K562 (cell line): ENCODE measurements around the gene SIRPA. TPM values are rescaled to one million over a fixed set of nuclear protein-coding genes. Genes with fewer than 3 reads are reported as not detected.

Experiments
- ATAC-seq: fragments of 200-7000 bp; cut with Tn5 transposase; 3 replicates; pipeline ENCODE4 v1.9.1; 2020; ENCODE audit warnings: moderate library complexity
- BruUV-seq: library from RNA; stranded (reverse); fragments of 400-500 nt; replicated peaks from 2 replicates; lab custom pipeline; 2021; lab: Mats Ljungman, UMichigan
- CTCF ChIA-PET: fragments of 300-600 bp; formaldehyde crosslinking; extraction: SDS; loops from one replicate; lab custom pipeline; 2021; ENCODE audit warnings: low intra/inter-chr PET ratio; lab: Yijun Ruan, JAX
- POLR2A ChIA-PET: fragments of 300-600, 350-650 bp; sonication (Branson Sonifier 250); formaldehyde crosslinking; extraction: SDS; loops from one replicate; lab custom pipeline; 2021; ENCODE audit warnings: antibody characterized with exemption, inconsistent platforms; lab: Yijun Ruan, JAX
- DNase-seq, 4 experiments: peaks; one replicate each; pipeline versions ENCODE4 v3.0.0 to v3.0.0-alpha.2; 2011 to 2018; ENCODE audit warnings: low spot score in 3 of 4, mixed read lengths in 3 of 4; ENCODE audit errors: extremely low read depth in 1 of 4
- FAIRE-seq: peaks from 2 replicates; lab custom pipeline; 2011; peaks lifted over from hg19 to GRCh38; lab: Jason Lieb, UNC
- H2AFZ ChIP-seq: 2 replicates; pipeline ENCODE4 v1.6.0; 2011; ENCODE audit warnings: low read depth, low read length, control low read depth, inconsistent platforms
- H3K27ac ChIP-seq: fragments of 200-600 bp; 3 replicates; pipeline ENCODE4 v1.8.0; 2011; ENCODE audit warnings: low read depth, mild to moderate bottlenecking, control low read depth, inconsistent platforms, low read length, moderate library complexity, mixed read lengths; ENCODE audit errors: extremely low read depth
- H3K27me3 ChIP-seq, 2 experiments: fragments of 300-600 bp in 1 of 2; 2 replicates in 1 of 2; 3 replicates in 1 of 2; pipeline versions ENCODE4 v1.6.0 to v1.8.0; 2011; ENCODE audit warnings: inconsistent platforms in 2 of 2, low read length in 2 of 2, mild to moderate bottlenecking in 1 of 2, mixed read lengths in 1 of 2, moderate library complexity in 1 of 2; ENCODE audit not compliant: control insufficient read depth in 2 of 2, insufficient read depth in 2 of 2
- H3K36me3 ChIP-seq: fragments of 300-600 bp; 3 replicates; pipeline ENCODE4 v1.8.0; 2011; ENCODE audit warnings: mild to moderate bottlenecking, low read length, inconsistent platforms; ENCODE audit not compliant: control insufficient read depth, insufficient read depth
- H3K4me1 ChIP-seq, 2 experiments: fragments of 200-600 bp in 1 of 2; replicated peaks in 1 of 2; 2 replicates in 1 of 2; 3 replicates in 1 of 2; pipeline versions ENCODE4 v1.5.1 to v1.8.0; 2011; ENCODE audit warnings: inconsistent platforms in 2 of 2, low read length in 2 of 2, mild to moderate bottlenecking in 1 of 2, mixed read lengths in 1 of 2, moderate library complexity in 1 of 2; ENCODE audit not compliant: control insufficient read depth in 2 of 2, insufficient read depth in 2 of 2
- H3K4me2 ChIP-seq: 2 replicates; pipeline ENCODE4 v1.6.1; 2011; ENCODE audit warnings: low read length, control low read depth, inconsistent platforms, mixed read lengths; ENCODE audit not compliant: insufficient read depth
- H3K4me3 ChIP-seq: fragments of 200-600 bp; sonication (generic), shearing (Covaris generic); 2 replicates; pipeline ENCODE4 v1.5.1; 2016; ENCODE audit warnings: control low read depth, inconsistent platforms
- H3K79me2 ChIP-seq: fragments of 200-600 bp; 3 replicates; pipeline ENCODE4 v1.8.0; 2011; ENCODE audit warnings: low read length, inconsistent platforms; ENCODE audit not compliant: control insufficient read depth, insufficient read depth
- H3K9ac ChIP-seq, 2 experiments: 2 replicates each; pipeline versions ENCODE4 v1.6.0 to v1.6.1; 2011; ENCODE audit warnings: low read depth in 2 of 2, low read length in 2 of 2, control low read depth in 1 of 2, inconsistent platforms in 1 of 2, mild to moderate bottlenecking in 1 of 2, mixed read lengths in 1 of 2; ENCODE audit not compliant: insufficient read depth in 1 of 2
- H3K9me1 ChIP-seq: one replicate; pipeline ENCODE4 v1.6.0; 2011; ENCODE audit warnings: inconsistent platforms, mild to moderate bottlenecking, low read length, moderate library complexity; ENCODE audit not compliant: control insufficient read depth, insufficient read depth
- H3K9me3 ChIP-seq: replicated peaks from 2 replicates; pipeline ENCODE4 v1.5.1; 2011; ENCODE audit warnings: low read depth, low read length, inconsistent platforms; ENCODE audit not compliant: control insufficient read depth, insufficient read depth
- H4K20me1 ChIP-seq: replicated peaks from 2 replicates; pipeline ENCODE4 v1.6.1; 2011; ENCODE audit warnings: low read length, inconsistent platforms, mixed read lengths; ENCODE audit not compliant: control insufficient read depth, insufficient read depth
- CHD1 ChIP-seq: fragments of 200-600 bp; sonication (generic); IDR thresholded peaks from one replicate; pipeline ENCODE4 v1.6.1; 2012; ENCODE audit warnings: mild to moderate bottlenecking, moderate library complexity, low read length, inconsistent platforms
- FOS ChIP-seq: IDR thresholded peaks from 3 replicates; pipeline ENCODE4 v1.6.1; 2011; ENCODE audit not compliant: insufficient read length; ENCODE audit errors: extremely low read depth
- GABPB1 ChIP-seq: sonication (generic); formaldehyde crosslinking; IDR thresholded peaks from 2 replicates; pipeline ENCODE4 v1.8.0; 2022; ENCODE audit warnings: mild to moderate bottlenecking, missing genetic modification reagents
- HMGN3 ChIP-seq: IDR thresholded peaks from 2 replicates; pipeline ENCODE4 v1.6.1; 2011; ENCODE audit warnings: borderline replicate concordance, low read depth, mild to moderate bottlenecking, mixed read lengths, low read length; ENCODE audit not compliant: insufficient read length; ENCODE audit errors: extremely low read depth
- IRF2 ChIP-seq: sonication (generic); formaldehyde crosslinking; IDR thresholded peaks from 2 replicates; pipeline ENCODE4 v1.8.1; 2022; ENCODE audit warnings: mild to moderate bottlenecking, missing genetic modification reagents
- MCM7 ChIP-seq, 2 experiments: fragments of 450-650 bp; IDR thresholded peaks; 2 replicates each; pipeline ENCODE4 v1.6.1; 2016 to 2018
- NCOA1 ChIP-seq: fragments of 450-650 bp; IDR thresholded peaks from 2 replicates; pipeline ENCODE4 v1.6.1; 2016; ENCODE audit warnings: low read depth
- PHF20 ChIP-seq: fragments of 450-650 bp; IDR thresholded peaks from 2 replicates; pipeline ENCODE4 v1.6.1; 2018; ENCODE audit not compliant: partially characterized antibody
- TOE1 ChIP-seq, 2 experiments: fragments of 450-650 bp in 1 of 2; sonication (generic) in 1 of 2; formaldehyde crosslinking in 1 of 2; IDR thresholded peaks; 2 replicates each; pipeline versions ENCODE4 v1.7.1 to v1.8.0; 2016 to 2022; ENCODE audit warnings: borderline replicate concordance in 2 of 2, mild to moderate bottlenecking in 2 of 2, antibody characterized with exemption in 1 of 2, inconsistent platforms in 1 of 2, low read depth in 1 of 2, missing genetic modification reagents in 1 of 2, moderate library complexity in 1 of 2
- ZC3H4 ChIP-seq: sonication (generic); formaldehyde crosslinking; IDR thresholded peaks from 2 replicates; pipeline ENCODE4 v1.9.0; 2021; ENCODE audit warnings: missing genetic modification reagents, borderline replicate concordance
- ZNF146 ChIP-seq: IDR thresholded peaks from one replicate; pipeline ENCODE4 v1.6.1; 2018; ENCODE audit warnings: missing compliant biosample characterization; ENCODE audit not compliant: unreplicated experiment
- ZNF316 ChIP-seq: fragments of 450-650 bp; IDR thresholded peaks from 2 replicates; pipeline ENCODE4 v1.6.1; 2016
- ZNF408 ChIP-seq: fragments of 250-450 bp; sonication (Bioruptor Pico); IDR thresholded peaks from 2 replicates; pipeline ENCODE4 v1.4.0; 2020; ENCODE audit warnings: low read depth, mild to moderate bottlenecking, moderate library complexity
- ZNF57 ChIP-seq: fragments of 450-650 bp; formaldehyde crosslinking; IDR thresholded peaks from 2 replicates; pipeline ENCODE4 v1.4.0; 2020; ENCODE audit warnings: mild to moderate bottlenecking, moderate library complexity
- WGBS: fragments of 100-300 bp; shearing (Covaris generic); methylation state at CpG from one replicate; pipeline ENCODE4 v1.1.6; 2016; ENCODE audit warnings: low coverage, mixed read lengths; ENCODE audit not compliant: insufficient coverage; ENCODE audit errors: missing lambda C conversion rate; 5-methylcytosine and 5-hydroxymethylcytosine counted together
- in situ Hi-C: fragments of 300-500 bp; cut with MboI; formaldehyde crosslinking; loops from 4 replicates; pipeline ENCODE4 v1.15.0; 2018; ENCODE audit warnings: inconsistent platforms, mixed read lengths
- intact Hi-C: fragments of 100-400 bp; cut with micrococcal nuclease; formaldehyde crosslinking; loops from 2 replicates; pipeline ENCODE4 v1.14.2; 2022
- polyA plus RNA-seq, 8 experiments: library from polyadenylated mRNA; depleted of rRNA in 4 of 8; stranded (reverse) in 5 of 8; unstranded in 3 of 8; fragments of >200 nt; fragmentation: Nextera tagmentation in 2 of 8; fragmentation: Illumina TruSeq in 1 of 8; extraction: Ambion mirVana in 2 of 8; extraction: Trizol in 1 of 8; gene quantifications; 2 replicates each; pipeline versions ENCODE4 v1.2.1 to v1.2.3, GENCODE V29; 2011 to 2014; ENCODE audit warnings: inconsistent platforms in 1 of 8, missing spikeins in 1 of 8
- total RNA-seq, 7 experiments: library from RNA; depleted of rRNA in 6 of 7; stranded (reverse); fragments of >200 nt in 6 of 7; fragmentation: Illumina TruSeq in 2 of 7; extraction: Trizol in 2 of 7; gene quantifications; 2 replicates each; pipeline versions ENCODE4 v1.2.1 to v1.2.3, GENCODE V29; 2011 to 2021; ENCODE audit warnings: low replicate concordance in 1 of 7
- TF ChIP-seq, protein P1 (sequence below): fragments of 250-450 bp; sonication (Bioruptor Pico); IDR thresholded peaks from 2 replicates; pipeline ENCODE4 v1.8.0; 2022; ENCODE audit warnings: moderate library complexity, mild to moderate bottlenecking, inconsistent platforms
- TF ChIP-seq, protein P2 (sequence below): sonication (generic); formaldehyde crosslinking; IDR thresholded peaks from 2 replicates; pipeline ENCODE4 v1.8.0; 2022; ENCODE audit warnings: mild to moderate bottlenecking, missing genetic modification reagents, borderline replicate concordance
- TF ChIP-seq, protein P3 (sequence below): fragments of 250-450 bp; sonication (Bioruptor Pico); IDR thresholded peaks from 2 replicates; pipeline ENCODE4 v1.8.0; 2021; ENCODE audit warnings: moderate library complexity, mild to moderate bottlenecking, inconsistent platforms

The SIRPA gene
- total and polyA plus RNA-seq, 9 of the 15 experiments (the other 6 are each of a cell fraction or from before 2014, with no cell fraction given) = 0.01 to 0.40 (median 0.11) TPM; not detected in 2

DNA sequence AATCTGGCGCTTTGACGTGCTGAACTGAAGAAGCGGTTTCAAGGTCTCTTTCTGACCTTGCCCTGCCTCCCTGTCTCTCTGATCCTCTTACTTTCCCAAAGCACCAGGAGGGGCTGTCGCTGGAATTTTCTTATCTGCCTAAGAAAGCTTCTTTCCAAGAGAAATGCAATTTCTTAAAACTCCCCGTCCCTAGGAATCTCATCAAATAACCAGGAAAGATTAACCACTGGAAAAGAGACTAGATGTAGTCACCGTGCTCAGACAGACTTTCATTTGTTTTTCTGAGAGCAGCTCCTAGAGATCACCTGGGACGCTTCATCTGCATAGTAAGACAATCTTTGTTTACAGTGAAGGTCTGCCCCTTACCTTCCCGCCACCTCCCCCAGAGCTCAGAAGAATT is 60.0 kb downstream of the SIRPA start:
- no peak for FAIRE-seq
- no TSS peak for BruUV-seq

More for the DNA sequence above, 60.0 kb downstream of the SIRPA start:
- Histone ChIP-seq H3K79me2 (no peaks in the 10 kb centered on the region), H3K27me3 (no peaks in the 10 kb centered on the region; a peak in 1 of 5 replicates), H2AFZ (no peak overlapping the region), H3K4me1 (no peaks in the 10 kb centered on the region)
- intact Hi-C loops = no loop called here
- no peak for DNase-seq
- TF ChIP-seq IRF2 (CRISPR knock-in tag) (no peak), ZNF57 (no peak), FOS (no peak), ZNF316 (no peak), MCM7 (IDR thresholded peaks at IDR 0.05) (no peak), HMGN3 (no peak), NCOA1 (no peak), ZC3H4 (CRISPR knock-in tag) (no peak), ZNF146 (CRISPR knock-in tag) (no peak), GABPB1 (CRISPR knock-in tag) (no peak), ZNF408 (CRISPR knock-in tag) (no peak), TOE1 (IDR thresholded peaks at IDR 0.05; ENCODE audit: borderline replicate concordance) (no peak), TOE1 (CRISPR knock-in tag; IDR thresholded peaks at IDR 0.05; ENCODE audit: borderline replicate concordance, low read depth) (no peak), CHD1 (no peak), PHF20 (no peak)
- TF ChIP-seq, protein P1, sequence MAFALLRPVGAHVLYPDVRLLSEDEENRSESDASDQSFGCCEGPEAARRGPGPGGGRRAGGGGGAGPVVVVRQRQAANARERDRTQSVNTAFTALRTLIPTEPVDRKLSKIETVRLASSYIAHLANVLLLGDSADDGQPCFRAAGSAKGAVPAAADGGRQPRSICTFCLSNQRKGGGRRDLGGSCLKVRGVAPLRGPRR (CRISPR knock-in tag) = no peak
- TF ChIP-seq, protein P2, sequence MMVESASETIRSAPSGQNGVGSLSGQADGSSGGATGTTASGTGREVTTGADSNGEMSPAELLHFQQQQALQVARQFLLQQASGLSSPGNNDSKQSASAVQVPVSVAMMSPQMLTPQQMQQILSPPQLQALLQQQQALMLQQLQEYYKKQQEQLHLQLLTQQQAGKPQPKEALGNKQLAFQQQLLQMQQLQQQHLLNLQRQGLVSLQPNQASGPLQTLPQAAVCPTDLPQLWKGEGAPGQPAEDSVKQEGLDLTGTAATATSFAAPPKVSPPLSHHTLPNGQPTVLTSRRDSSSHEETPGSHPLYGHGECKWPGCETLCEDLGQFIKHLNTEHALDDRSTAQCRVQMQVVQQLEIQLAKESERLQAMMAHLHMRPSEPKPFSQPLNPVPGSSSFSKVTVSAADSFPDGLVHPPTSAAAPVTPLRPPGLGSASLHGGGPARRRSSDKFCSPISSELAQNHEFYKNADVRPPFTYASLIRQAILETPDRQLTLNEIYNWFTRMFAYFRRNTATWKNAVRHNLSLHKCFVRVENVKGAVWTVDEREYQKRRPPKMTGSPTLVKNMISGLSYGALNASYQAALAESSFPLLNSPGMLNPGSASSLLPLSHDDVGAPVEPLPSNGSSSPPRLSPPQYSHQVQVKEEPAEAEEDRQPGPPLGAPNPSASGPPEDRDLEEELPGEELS (CRISPR knock-in tag) = no peak
- TF ChIP-seq, protein P3, sequence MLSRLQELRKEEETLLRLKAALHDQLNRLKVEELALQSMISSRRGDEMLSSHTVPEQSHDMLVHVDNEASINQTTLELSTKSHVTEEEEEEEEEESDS (CRISPR knock-in tag) = no peak
- TF ChIP-seq, all 486 proteins: peak for 0
- Histone ChIP-seq H3K4me3 (no peak overlapping the region), H4K20me1 (no peaks in the 10 kb centered on the region), H3K9me3 (no peaks in the 10 kb centered on the region), H3K36me3 (no peaks in the 10 kb centered on the region), H3K9me1 (no peaks in the 10 kb centered on the region), H3K9ac (no peak overlapping the region), H3K27ac (no peak overlapping the region), H3K4me2 (no peak overlapping the region)
- in situ Hi-C loops = no loop called here
- POLR2A ChIA-PET = interaction anchor here (0.9 kb wide), 1 partner anchor 8 kb away, joined by 3 read pairs; no protein-coding TSS in a partner anchor
- CTCF ChIA-PET = no interaction called here
- WGBS = 0% methylated on average over 8 of the region's 8 CpGs
- ATAC-seq = no peak
